ENCODE results near the gene DNAH12. TPM values are rescaled to one million over a fixed set of nuclear protein-coding genes. Genes with fewer than 3 reads are reported as not detected.
A peak's percentile ranks its signal among the peaks of the same experiment; 100 is the strongest.

DNAH12 gene
- total and polyA plus RNA-seq, 3 experiments from 2014 or later = 0.09 to 0.13 TPM; not detected in 1

DNA sequence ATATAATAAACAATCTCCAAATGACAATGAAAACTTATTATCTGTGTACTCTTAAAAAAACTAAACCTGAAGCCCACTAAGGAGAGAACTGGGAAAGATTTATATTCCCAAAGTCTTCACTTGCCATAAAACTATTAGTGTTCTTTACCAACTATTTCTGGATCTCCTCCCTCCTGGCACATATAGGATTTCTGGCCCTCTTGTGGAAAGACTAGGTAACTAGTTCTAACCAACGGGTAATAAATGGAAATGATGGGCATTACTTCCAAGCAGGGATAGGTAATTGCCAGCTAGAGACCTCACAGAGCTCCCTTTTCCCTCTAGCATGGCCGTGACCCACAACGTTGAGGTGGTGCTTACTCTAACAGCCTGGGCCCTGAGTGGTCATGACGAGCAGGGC is 110.1 kb downstream of the DNAH12 start:
- Mint-ChIP-seq H3K27ac (peak overlapping the region in 1 of 8 donors; percentile 20), H3K27me3 (peaks cover 11 to 18% of the 10 kb centered on the region in 2 donors), H3K36me3 (no peaks in the 10 kb centered on the region), H3K4me3 (no peak overlapping the region), H3K4me1 (no peaks in the 10 kb centered on the region), H3K9me3 (no peaks in the 10 kb centered on the region)
- no peaks in the 10 kb centered on the region for H3K4me1 ChIP-seq (ENCODE audit: insufficient read depth, low read length)
- DNase-seq = no peak
- no peaks in the 10 kb centered on the region for H3K27me3 ChIP-seq (ENCODE audit: insufficient read depth, low read length, poor library complexity, severe bottlenecking)
- no peak overlapping the region for H3K27ac ChIP-seq (ENCODE audit: low read depth, low read length)
- H3K36me3 ChIP-seq (ENCODE audit: insufficient read depth, low read length) = no peaks in the 10 kb centered on the region
- no peaks in the 10 kb centered on the region for H3K9me3 ChIP-seq (ENCODE audit: low read length)
- POLR2A ChIA-PET = no interaction called here
- CTCF ChIA-PET = no interaction called here
- H3K4me3 ChIP-seq (ENCODE audit: low read length) = no peak overlapping the region

DNA sequence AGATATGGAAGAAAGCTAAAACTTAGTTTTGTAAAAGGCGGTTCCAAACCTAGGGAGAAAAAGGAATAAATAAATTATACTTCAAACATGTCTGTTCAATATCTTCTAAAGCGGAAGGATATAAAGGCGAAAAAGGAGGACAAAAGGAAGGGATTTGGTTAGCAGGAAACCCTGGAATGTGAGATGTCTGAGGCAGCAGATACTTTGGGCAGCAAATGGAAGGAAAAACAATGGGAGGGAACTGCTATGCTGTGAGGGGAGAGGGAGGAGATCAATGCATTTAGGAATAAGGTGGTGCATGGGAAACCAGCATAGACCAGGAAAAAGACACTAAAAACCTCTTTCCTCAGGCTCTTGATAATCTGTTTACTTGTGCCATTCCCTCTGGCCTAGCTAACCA is 120.8 kb downstream of the DNAH12 start:
- Mint-ChIP-seq H3K4me1 (no peaks in the 10 kb centered on the region), H3K27ac (peak overlapping the region in 1 of 8 donors; percentile 38), H3K27me3 (peaks cover 7 to 30% of the 10 kb centered on the region in 2 donors), H3K36me3 (no peaks in the 10 kb centered on the region), H3K4me3 (no peak overlapping the region), H3K9me3 (no peaks in the 10 kb centered on the region)
- Histone ChIP-seq H3K4me1 (ENCODE audit: insufficient read depth, low read length) (no peaks in the 10 kb centered on the region), H3K4me3 (ENCODE audit: low read length) (no peak overlapping the region), H3K27ac (ENCODE audit: low read depth, low read length) (no peak overlapping the region), H3K9me3 (ENCODE audit: low read length) (no peaks in the 10 kb centered on the region), H3K36me3 (ENCODE audit: insufficient read depth, low read length) (no peaks in the 10 kb centered on the region), H3K27me3 (ENCODE audit: insufficient read depth, low read length, poor library complexity, severe bottlenecking) (no peaks in the 10 kb centered on the region)
- POLR2A ChIA-PET = no interaction called here
- CTCF ChIA-PET = no interaction called here
- DNase-seq = no peak

DNA sequence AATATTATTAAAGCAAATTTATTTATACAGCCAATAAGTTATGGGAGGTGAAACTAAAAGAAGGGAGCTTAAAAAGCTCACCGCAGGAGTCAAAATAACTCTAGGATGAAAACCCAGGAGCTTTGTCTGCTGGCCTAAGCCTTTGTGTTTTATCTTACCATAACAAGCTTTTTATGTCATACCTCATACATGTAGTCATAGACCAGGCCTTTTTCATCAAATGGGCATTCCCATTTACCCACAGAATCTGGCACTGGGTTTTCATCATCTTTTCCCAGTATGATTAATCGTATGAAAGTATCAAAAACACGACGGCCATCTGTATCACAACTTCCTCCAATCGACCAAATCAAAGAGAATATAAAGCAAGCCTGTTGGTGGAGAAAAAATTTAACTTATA is 122.8 kb downstream of the DNAH12 start:
- no peaks in the 10 kb centered on the region for H3K4me1 Mint-ChIP-seq

DNA sequence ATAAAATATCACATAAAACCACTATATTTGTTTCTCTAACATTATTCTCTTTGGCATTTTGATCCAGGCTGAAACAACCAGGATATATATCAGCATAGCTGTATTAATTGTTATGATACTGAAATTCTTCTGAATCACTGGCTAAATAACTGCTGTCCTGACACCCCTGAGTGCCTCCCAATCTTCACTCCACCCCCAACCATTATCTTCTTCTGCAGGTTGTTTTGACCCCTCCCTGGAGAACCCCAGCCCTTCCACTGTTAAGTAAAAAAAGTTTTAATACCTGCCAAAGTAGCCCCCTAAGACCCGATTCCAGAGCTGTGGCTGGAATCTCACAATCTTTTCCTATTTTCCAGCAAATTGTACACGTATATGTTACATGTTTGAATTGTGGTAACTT is 124.1 kb downstream of the DNAH12 start:
- H3K9me3 Mint-ChIP-seq = no peaks in the 10 kb centered on the region
- Histone ChIP-seq H3K9me3 (ENCODE audit: low read length) (no peaks in the 10 kb centered on the region), H3K4me3 (ENCODE audit: low read length) (no peak overlapping the region), H3K36me3 (ENCODE audit: insufficient read depth, low read length) (no peaks in the 10 kb centered on the region), H3K27ac (ENCODE audit: low read depth, low read length) (no peak overlapping the region), H3K27me3 (ENCODE audit: insufficient read depth, low read length, poor library complexity, severe bottlenecking) (no peaks in the 10 kb centered on the region), H3K4me1 (ENCODE audit: insufficient read depth, low read length) (no peaks in the 10 kb centered on the region)
- no peaks in the 10 kb centered on the region for H3K36me3 Mint-ChIP-seq
- ChIA-PET CTCF (no interaction called here), POLR2A (no interaction called here)
- no peak overlapping the region for H3K4me3 Mint-ChIP-seq
- H3K27me3 Mint-ChIP-seq = peaks cover 4 to 18% of the 10 kb centered on the region in 2 donors
- H3K4me1 Mint-ChIP-seq = no peaks in the 10 kb centered on the region
- DNase-seq = no peak
- H3K27ac Mint-ChIP-seq = peak overlapping the region in 1 of 8 donors; percentile 56

More for the DNA sequence above, 122.8 kb downstream of the DNAH12 start:
- peaks cover 6 to 25% of the 10 kb centered on the region in 2 donors for H3K27me3 Mint-ChIP-seq
- Histone ChIP-seq H3K36me3 (ENCODE audit: insufficient read depth, low read length) (no peaks in the 10 kb centered on the region), H3K4me3 (ENCODE audit: low read length) (no peak overlapping the region), H3K4me1 (ENCODE audit: insufficient read depth, low read length) (no peaks in the 10 kb centered on the region), H3K27ac (ENCODE audit: low read depth, low read length) (no peak overlapping the region), H3K27me3 (ENCODE audit: insufficient read depth, low read length, poor library complexity, severe bottlenecking) (no peaks in the 10 kb centered on the region), H3K9me3 (ENCODE audit: low read length) (no peaks in the 10 kb centered on the region)
- H3K27ac Mint-ChIP-seq = no peak overlapping the region
- ChIA-PET CTCF (no interaction called here), POLR2A (no interaction called here)
- no peak for DNase-seq
- no peaks in the 10 kb centered on the region for H3K9me3 Mint-ChIP-seq
- H3K4me3 Mint-ChIP-seq = no peak overlapping the region
- no peaks in the 10 kb centered on the region for H3K36me3 Mint-ChIP-seq

DNA sequence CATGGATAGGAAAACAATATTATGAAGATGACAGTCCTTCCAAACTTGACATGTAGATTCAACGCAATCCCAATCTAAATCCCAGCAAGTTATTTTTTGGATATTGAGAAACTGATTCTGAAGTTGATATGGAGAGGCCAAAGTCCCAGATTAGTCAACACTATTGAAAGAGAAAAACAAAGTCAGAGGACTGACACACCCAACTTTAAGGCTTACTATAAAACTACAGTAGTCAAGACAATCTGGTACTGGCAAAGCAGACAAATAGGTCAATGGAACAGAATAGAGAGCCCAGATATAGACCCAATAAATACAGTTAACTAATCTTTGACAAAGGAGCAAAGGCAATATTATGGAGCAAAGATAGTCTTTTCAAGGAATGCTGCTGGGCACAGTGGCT is 132.4 kb downstream of the DNAH12 start:
- peaks cover 2 to 16% of the 10 kb centered on the region in 2 donors for H3K27me3 Mint-ChIP-seq
- POLR2A ChIA-PET = no interaction called here

DNA sequence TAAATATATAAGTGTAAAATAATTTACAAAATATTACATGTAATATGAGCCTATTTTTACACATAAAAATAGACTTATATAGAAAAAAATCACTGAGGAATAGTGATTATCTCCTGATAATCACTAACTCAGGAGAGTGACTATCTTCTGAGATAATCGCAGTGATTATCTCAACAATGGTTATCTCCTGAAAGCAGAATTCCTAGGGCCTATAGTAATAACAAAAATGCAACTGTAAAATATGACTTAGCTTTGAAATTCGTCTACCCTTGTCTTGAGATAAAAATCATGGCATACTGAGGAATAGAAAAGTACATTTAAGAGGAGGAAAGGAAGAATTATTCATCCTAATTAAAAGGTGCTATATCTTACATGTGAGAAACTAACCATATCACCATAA is 134.7 kb downstream of the DNAH12 start:
- no peak overlapping the region for H3K4me3 ChIP-seq (ENCODE audit: low read length)
- Mint-ChIP-seq H3K27ac (no peak overlapping the region), H3K9me3 (no peaks in the 10 kb centered on the region), H3K4me3 (no peak overlapping the region), H3K4me1 (no peaks in the 10 kb centered on the region), H3K27me3 (peaks cover 2 to 16% of the 10 kb centered on the region in 2 donors), H3K36me3 (peaks cover 0 to 3% (median 1%) of the 10 kb centered on the region in 3 donors)
- POLR2A ChIA-PET = no interaction called here
- no peaks in the 10 kb centered on the region for H3K36me3 ChIP-seq (ENCODE audit: insufficient read depth, low read length)
- no peak overlapping the region for H3K27ac ChIP-seq (ENCODE audit: low read depth, low read length)
- no peak for DNase-seq
- no peaks in the 10 kb centered on the region for H3K9me3 ChIP-seq (ENCODE audit: low read length)
- CTCF ChIA-PET = interaction anchor here (1.7 kb wide), 1 partner anchor 12 kb away, joined by 4 read pairs; no protein-coding TSS in a partner anchor
- H3K4me1 ChIP-seq (ENCODE audit: insufficient read depth, low read length) = no peaks in the 10 kb centered on the region
- H3K27me3 ChIP-seq (ENCODE audit: insufficient read depth, low read length, poor library complexity, severe bottlenecking) = no peaks in the 10 kb centered on the region

More for the DNA sequence above, 132.4 kb downstream of the DNAH12 start:
- H3K9me3 ChIP-seq (ENCODE audit: low read length) = no peaks in the 10 kb centered on the region
- no peaks in the 10 kb centered on the region for H3K36me3 ChIP-seq (ENCODE audit: insufficient read depth, low read length)
- no peaks in the 10 kb centered on the region for H3K4me1 ChIP-seq (ENCODE audit: insufficient read depth, low read length)
- CTCF ChIA-PET = no interaction called here
- no peaks in the 10 kb centered on the region for H3K27me3 ChIP-seq (ENCODE audit: insufficient read depth, low read length, poor library complexity, severe bottlenecking)
- H3K27ac ChIP-seq (ENCODE audit: low read depth, low read length) = no peak overlapping the region
- no peak overlapping the region for H3K4me3 ChIP-seq (ENCODE audit: low read length)
- Mint-ChIP-seq H3K9me3 (no peaks in the 10 kb centered on the region), H3K4me3 (no peak overlapping the region), H3K4me1 (no peaks in the 10 kb centered on the region), H3K36me3 (peaks cover 0 to 3% (median 1%) of the 10 kb centered on the region in 3 donors), H3K27ac (peak overlapping the region in 1 of 8 donors; percentile 7)
- DNase-seq = no peak

DNA sequence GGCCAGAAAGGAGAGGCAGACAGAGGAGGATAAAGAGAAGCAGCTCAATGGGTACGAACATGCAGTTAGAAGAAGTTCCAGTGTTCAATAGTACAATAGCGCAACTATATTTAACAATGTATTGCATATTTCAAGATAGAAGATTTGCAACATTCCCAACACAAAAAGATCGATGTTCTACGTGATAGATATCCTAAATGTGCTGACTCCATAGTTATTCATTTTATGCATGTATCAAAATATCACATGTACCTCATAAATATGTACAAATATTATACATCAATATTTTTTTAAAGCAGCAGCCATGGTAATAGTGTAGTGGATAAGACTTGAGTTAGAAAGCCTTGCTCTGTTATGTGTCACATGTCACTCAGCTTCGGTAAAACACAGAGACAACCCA is 141.5 kb downstream of the DNAH12 start:
- H3K36me3 ChIP-seq (ENCODE audit: insufficient read depth, low read length) = no peaks in the 10 kb centered on the region
- no peak for DNase-seq
- H3K27me3 ChIP-seq (ENCODE audit: insufficient read depth, low read length, poor library complexity, severe bottlenecking) = peaks cover 5% of the 10 kb centered on the region
- Mint-ChIP-seq H3K27ac (no peak overlapping the region), H3K9me3 (no peaks in the 10 kb centered on the region), H3K27me3 (peaks cover 9 to 22% of the 10 kb centered on the region in 2 donors), H3K4me3 (no peak overlapping the region), H3K36me3 (no peaks in the 10 kb centered on the region), H3K4me1 (peaks cover 3 to 5% (median 4%) of the 10 kb centered on the region in 3 donors)
- H3K27ac ChIP-seq (ENCODE audit: low read depth, low read length) = no peak overlapping the region
- peaks cover 3% of the 10 kb centered on the region for H3K4me1 ChIP-seq (ENCODE audit: insufficient read depth, low read length)
- H3K4me3 ChIP-seq (ENCODE audit: low read length) = no peak overlapping the region
- no peaks in the 10 kb centered on the region for H3K9me3 ChIP-seq (ENCODE audit: low read length)
- ChIA-PET CTCF (no interaction called here), POLR2A (no interaction called here)

DNA sequence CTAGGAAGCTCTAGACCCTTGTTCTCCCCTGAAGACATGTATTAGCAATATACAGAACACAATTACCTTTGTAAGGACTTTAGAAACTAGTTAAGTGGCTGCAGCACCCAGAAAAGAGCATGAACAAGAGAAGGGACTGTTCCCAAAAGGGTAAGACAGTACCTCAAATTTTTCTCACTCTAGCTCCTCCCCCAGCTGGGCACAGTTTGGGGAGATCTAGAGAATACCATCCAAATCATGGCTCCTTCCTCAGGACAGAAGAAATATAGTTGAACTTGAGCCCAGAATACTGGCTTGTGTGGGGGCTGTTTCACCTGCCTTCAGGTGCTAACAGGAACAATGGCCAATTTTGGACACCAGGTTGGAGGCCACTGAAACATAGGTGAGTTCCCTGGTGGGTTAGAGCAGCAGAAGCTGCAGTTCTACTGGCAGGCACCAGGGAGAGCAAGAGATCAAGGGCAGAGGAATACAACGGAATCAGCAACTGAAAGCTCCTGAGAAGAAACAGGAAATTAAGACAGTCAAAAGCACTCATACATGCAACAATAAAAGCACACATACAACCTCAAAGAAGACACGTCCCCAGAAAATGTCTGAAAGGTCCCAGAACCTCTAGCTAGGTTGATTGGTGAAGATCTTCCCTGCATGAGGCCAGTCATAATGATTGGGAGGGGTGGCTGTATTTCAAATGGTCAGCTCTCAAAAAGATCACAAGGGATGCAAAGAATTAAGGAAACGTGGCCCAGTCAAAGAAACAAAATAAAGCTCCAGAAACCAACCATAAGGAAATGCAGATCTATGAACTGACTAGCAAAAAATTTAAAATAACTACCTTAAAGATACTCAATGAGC is 146.7 kb downstream of the DNAH12 start:
- ChIA-PET POLR2A (interaction anchor here (1.4 kb wide), 1 partner anchor 169 kb away, joined by 3 read pairs; no protein-coding TSS in a partner anchor), CTCF (interaction anchor here (0.6 to 1.8 kb wide), 17 partner anchors 9 to 820 kb away, joined by 3 to 11 read pairs (median 4); partner anchors contain the start of gene PDE12)
- Mint-ChIP-seq H3K4me1 (peaks cover 7 to 12% (median 10%) of the 10 kb centered on the region in 3 donors), H3K36me3 (no peaks in the 10 kb centered on the region), H3K4me3 (peak overlapping the region in 5 of 7 donors; percentile 0 to 62 (median 39)), H3K27ac (no peak overlapping the region), H3K9me3 (no peaks in the 10 kb centered on the region), H3K27me3 (peaks cover 7 to 20% of the 10 kb centered on the region in 2 donors)
- peak; percentile 14 to 67 (median 51) for DNase-seq
- no peaks in the 10 kb centered on the region for H3K9me3 ChIP-seq (ENCODE audit: low read length)
- peaks cover 5% of the 10 kb centered on the region for H3K4me1 ChIP-seq (ENCODE audit: insufficient read depth, low read length)
- H3K4me3 ChIP-seq (ENCODE audit: low read length) = no peak overlapping the region
- H3K36me3 ChIP-seq (ENCODE audit: insufficient read depth, low read length) = no peaks in the 10 kb centered on the region
- H3K27ac ChIP-seq (ENCODE audit: low read depth, low read length) = no peak overlapping the region
- H3K27me3 ChIP-seq (ENCODE audit: insufficient read depth, low read length, poor library complexity, severe bottlenecking) = peaks cover 5% of the 10 kb centered on the region

Data from CD8-positive, alpha-beta memory T cell (primary cell).